ENCODE results near the gene KLHL22.

KLHL22 gene

GRCh38 chr22:20487715-20488114 is 7.9 kb downstream of the KLHL22 start:
- Histone ChIP-seq H2AFZ (ENCODE audit: low read length) (no peak overlapping the region), H3K4me2 (ENCODE audit: low read depth, low read length, poor library complexity, severe bottlenecking) (no peak overlapping the region), H3K36me3 (ENCODE audit: insufficient read depth, low read length) (no peaks in the 10 kb centered on the region), H3K9ac (ENCODE audit: low read depth, low read length, poor library complexity, severe bottlenecking) (no peak overlapping the region), H3K79me2 (ENCODE audit: insufficient read depth, low read length) (peaks cover 29% of the 10 kb centered on the region; the same call in 1 of the 2 replicates), H3K27me3 (ENCODE audit: insufficient read depth, low read length, poor library complexity, severe bottlenecking) (no peaks in the 10 kb centered on the region), H4K20me1 (ENCODE audit: insufficient read depth, low read length, poor library complexity, severe bottlenecking) (peaks cover 3% of the 10 kb centered on the region), H3K4me3 (ENCODE audit: low read length, poor library complexity, severe bottlenecking) (no peak overlapping the region), H3F3A (ENCODE audit: low read depth) (no peaks in the 10 kb centered on the region), H3K9me2 (replicated peaks; ENCODE audit: low read depth, low read length) (no peaks in the 10 kb centered on the region), H3K9me3 (ENCODE audit: insufficient read depth, low read depth, low read length) (no peaks in the 10 kb centered on the region), H3K4me1 (ENCODE audit: insufficient read depth, low read length, poor library complexity, severe bottlenecking) (no peaks in the 10 kb centered on the region)
- TF ChIP-seq CTCF (conservative IDR thresholded peaks at IDR 0.05; ENCODE audit: low read length) (no peak), EZH2phosphoT487 (IDR thresholded peaks at IDR 0.05; ENCODE audit: borderline replicate concordance) (no peak)

GRCh38 chr22:20486229-20486628 is 9.4 kb downstream of the KLHL22 start:
- H3K4me1 ChIP-seq (ENCODE audit: insufficient read depth, low read length, poor library complexity, severe bottlenecking), result no peaks in the 10 kb centered on the region
- H3K79me2 ChIP-seq (ENCODE audit: insufficient read depth, low read length), result peaks cover 21% of the 10 kb centered on the region; the same call in 1 of the 2 replicates
- H3K9ac ChIP-seq (ENCODE audit: low read depth, low read length, poor library complexity, severe bottlenecking), result no peak overlapping the region
- no peaks in the 10 kb centered on the region for H3K36me3 ChIP-seq (ENCODE audit: insufficient read depth, low read length)
- no peak overlapping the region for H3K4me2 ChIP-seq (ENCODE audit: low read depth, low read length, poor library complexity, severe bottlenecking)
- TF ChIP-seq CTCF (conservative IDR thresholded peaks at IDR 0.05; ENCODE audit: low read length) (no peak), EZH2phosphoT487 (IDR thresholded peaks at IDR 0.05; ENCODE audit: borderline replicate concordance) (no peak)
- H2AFZ ChIP-seq (ENCODE audit: low read length), result no peak overlapping the region
- no peaks in the 10 kb centered on the region for H3F3A ChIP-seq (ENCODE audit: low read depth)
- no peaks in the 10 kb centered on the region for H4K20me1 ChIP-seq (ENCODE audit: insufficient read depth, low read length, poor library complexity, severe bottlenecking)
- no peaks in the 10 kb centered on the region for H3K9me3 ChIP-seq (ENCODE audit: insufficient read depth, low read depth, low read length)
- H3K4me3 ChIP-seq (ENCODE audit: low read length, poor library complexity, severe bottlenecking), result no peak overlapping the region
- H3K27me3 ChIP-seq (ENCODE audit: insufficient read depth, low read length, poor library complexity, severe bottlenecking), result no peaks in the 10 kb centered on the region
- H3K9me2 ChIP-seq (replicated peaks; ENCODE audit: low read depth, low read length), result no peaks in the 10 kb centered on the region

GRCh38 chr22:20484948-20485683 is 10.5 kb downstream of the KLHL22 start:
- H3K4me1 ChIP-seq (ENCODE audit: insufficient read depth, low read length, poor library complexity, severe bottlenecking), result no peaks in the 10 kb centered on the region
- no peak overlapping the region for H3K4me2 ChIP-seq (ENCODE audit: low read depth, low read length, poor library complexity, severe bottlenecking)
- TF ChIP-seq EZH2phosphoT487 (IDR thresholded peaks at IDR 0.05; ENCODE audit: borderline replicate concordance), result no peak
- no peak for TF ChIP-seq CTCF (conservative IDR thresholded peaks at IDR 0.05; ENCODE audit: low read length)
- H3K27me3 ChIP-seq (ENCODE audit: insufficient read depth, low read length, poor library complexity, severe bottlenecking), result no peaks in the 10 kb centered on the region
- no peak overlapping the region for H2AFZ ChIP-seq (ENCODE audit: low read length)
- H3K4me3 ChIP-seq (ENCODE audit: low read length, poor library complexity, severe bottlenecking), result no peak overlapping the region
- H3K9me3 ChIP-seq (ENCODE audit: insufficient read depth, low read depth, low read length), result no peaks in the 10 kb centered on the region
- H3K36me3 ChIP-seq (ENCODE audit: insufficient read depth, low read length), result no peaks in the 10 kb centered on the region
- H3K9ac ChIP-seq (ENCODE audit: low read depth, low read length, poor library complexity, severe bottlenecking), result no peak overlapping the region
- H3K79me2 ChIP-seq (ENCODE audit: insufficient read depth, low read length), result peaks cover 12% of the 10 kb centered on the region; the same call in 1 of the 2 replicates
- no peaks in the 10 kb centered on the region for H3F3A ChIP-seq (ENCODE audit: low read depth)
- no peaks in the 10 kb centered on the region for H4K20me1 ChIP-seq (ENCODE audit: insufficient read depth, low read length, poor library complexity, severe bottlenecking)
- H3K9me2 ChIP-seq (replicated peaks; ENCODE audit: low read depth, low read length), result no peaks in the 10 kb centered on the region

All from Loucy (cell line).